Hepatocyte (in vitro differentiated cells): ENCODE results near the gene CCDC28B.

Source experiments
- EZH2phosphoT487 ChIP-seq: fragments of 200-600 bp; sonication (generic); IDR thresholded peaks from one replicate; pipeline ENCODE4 v1.6.1; 2018; ENCODE audit warnings: antibody characterized with exemption, mild to moderate bottlenecking, low read depth, moderate library complexity; ENCODE audit not compliant: unreplicated experiment, severe bottlenecking
- TF ChIP-seq, protein P1 (sequence below): fragments of 200-600 bp; sonication (generic); IDR thresholded peaks from 2 replicates; pipeline ENCODE4 v1.5.1; 2016; ENCODE audit warnings: antibody characterized with exemption, mild to moderate bottlenecking; ENCODE audit not compliant: poor library complexity

DNA sequence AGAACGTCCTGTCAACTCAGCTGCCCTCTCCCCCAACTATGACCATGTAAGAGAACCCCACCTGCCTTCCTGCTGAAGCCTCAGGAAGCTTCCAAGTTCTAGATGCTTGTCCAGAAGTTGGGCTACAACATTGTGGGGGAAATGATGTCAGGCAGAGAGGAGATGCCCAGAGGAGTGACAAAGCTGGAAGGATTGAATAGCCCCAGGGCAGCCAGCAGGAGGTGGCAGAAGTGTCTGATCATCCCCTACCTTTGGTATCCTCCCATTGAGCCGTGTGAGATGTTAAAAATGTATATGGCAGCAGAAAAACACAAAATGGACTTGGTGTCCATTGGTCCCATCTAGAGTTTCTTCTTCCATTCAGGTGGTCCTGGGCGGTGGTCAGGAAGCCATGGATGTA is 28.4 kb downstream of the CCDC28B start:
- TF ChIP-seq, protein P1, sequence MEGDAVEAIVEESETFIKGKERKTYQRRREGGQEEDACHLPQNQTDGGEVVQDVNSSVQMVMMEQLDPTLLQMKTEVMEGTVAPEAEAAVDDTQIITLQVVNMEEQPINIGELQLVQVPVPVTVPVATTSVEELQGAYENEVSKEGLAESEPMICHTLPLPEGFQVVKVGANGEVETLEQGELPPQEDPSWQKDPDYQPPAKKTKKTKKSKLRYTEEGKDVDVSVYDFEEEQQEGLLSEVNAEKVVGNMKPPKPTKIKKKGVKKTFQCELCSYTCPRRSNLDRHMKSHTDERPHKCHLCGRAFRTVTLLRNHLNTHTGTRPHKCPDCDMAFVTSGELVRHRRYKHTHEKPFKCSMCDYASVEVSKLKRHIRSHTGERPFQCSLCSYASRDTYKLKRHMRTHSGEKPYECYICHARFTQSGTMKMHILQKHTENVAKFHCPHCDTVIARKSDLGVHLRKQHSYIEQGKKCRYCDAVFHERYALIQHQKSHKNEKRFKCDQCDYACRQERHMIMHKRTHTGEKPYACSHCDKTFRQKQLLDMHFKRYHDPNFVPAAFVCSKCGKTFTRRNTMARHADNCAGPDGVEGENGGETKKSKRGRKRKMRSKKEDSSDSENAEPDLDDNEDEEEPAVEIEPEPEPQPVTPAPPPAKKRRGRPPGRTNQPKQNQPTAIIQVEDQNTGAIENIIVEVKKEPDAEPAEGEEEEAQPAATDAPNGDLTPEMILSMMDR, result no peak
- no peak for TF ChIP-seq EZH2phosphoT487
